Prostate gland (tissue), 2 donors: ENCODE results near the gene SLC22A1. TPM values are rescaled to one million over a fixed set of nuclear protein-coding genes. Genes with fewer than 3 reads are reported as not detected.
"Not testable (repeated sequence)": the region's sequence is repeated elsewhere in the genome, so short reads cannot be mapped to it uniquely, and the experiment has no call there.

Experiments
- DNase-seq: peaks from one replicate; pipeline ENCODE4 v3.0.0-alpha.2; 2019; ENCODE audit warnings: low spot score
- H3K27ac ChIP-seq, 2 donors: fragments of 200-600 bp; sonication (generic); 2 replicates each; pipeline ENCODE4 v1.5.1; 2017 to 2019
- H3K27me3 ChIP-seq: fragments of 200-600 bp; sonication (generic); replicated peaks from 2 replicates; pipeline ENCODE4 v1.5.1; 2019; ENCODE audit not compliant: insufficient read depth
- H3K36me3 ChIP-seq, 2 donors: fragments of 200-600 bp; sonication (generic); 1 replicate in 1 of 2; 2 replicates in 1 of 2; pipeline versions ENCODE4 v1.5.1 to v1.8.1; 2017 to 2019
- H3K4me1 ChIP-seq: fragments of 200-600 bp; sonication (generic); replicated peaks from 2 replicates; pipeline ENCODE4 v1.5.1; 2019
- H3K4me3 ChIP-seq, 2 donors: fragments of 200-600 bp; sonication (generic); 2 replicates each; pipeline ENCODE4 v1.5.1; 2017 to 2019
- H3K9me3 ChIP-seq: fragments of 200-600 bp; sonication (generic); 2 replicates; pipeline ENCODE4 v1.5.1; 2017
- POLR2A ChIP-seq: fragments of 450-650 bp; IDR thresholded peaks from one replicate; pipeline ENCODE4 v1.6.1; 2016; ENCODE audit warnings: antibody characterized with exemption, mild to moderate bottlenecking
- POLR2AphosphoS5 ChIP-seq: sonication (generic); formaldehyde crosslinking; IDR thresholded peaks from one replicate; pipeline ENCODE4 v1.6.1; 2017; ENCODE audit warnings: antibody characterized with exemption
- WGBS: methylation state at CpG from one replicate; pipeline ENCODE4 v1.1.5; 2018; 5-methylcytosine and 5-hydroxymethylcytosine counted together
- intact Hi-C: fragments of 100-400 bp; cut with DNase I; formaldehyde crosslinking; loops from one replicate; pipeline ENCODE4 v1.14.2; 2022
- total RNA-seq, 2 donors: library from RNA; depleted of rRNA; stranded (reverse); fragments of >200 nt; gene quantifications; one replicate each; pipeline ENCODE4 v1.1.0, GENCODE V29; 2016
- TF ChIP-seq, protein P1 (sequence below), 4 experiments: fragments of 200-600 bp in 2 of 4; fragments of 450-650 bp in 2 of 4; sonication (generic) in 2 of 4; IDR thresholded peaks; 1 replicate in 3 of 4; 2 replicates in 1 of 4; pipeline ENCODE4 v1.5.1; 2016 to 2019; ENCODE audit warnings: antibody characterized with exemption in 4 of 4, mild to moderate bottlenecking in 2 of 4, moderate library complexity in 2 of 4

The SLC22A1 gene
- total RNA-seq, 2 donors from 2014 or later: 0.80 to 4.4 TPM

DNA sequence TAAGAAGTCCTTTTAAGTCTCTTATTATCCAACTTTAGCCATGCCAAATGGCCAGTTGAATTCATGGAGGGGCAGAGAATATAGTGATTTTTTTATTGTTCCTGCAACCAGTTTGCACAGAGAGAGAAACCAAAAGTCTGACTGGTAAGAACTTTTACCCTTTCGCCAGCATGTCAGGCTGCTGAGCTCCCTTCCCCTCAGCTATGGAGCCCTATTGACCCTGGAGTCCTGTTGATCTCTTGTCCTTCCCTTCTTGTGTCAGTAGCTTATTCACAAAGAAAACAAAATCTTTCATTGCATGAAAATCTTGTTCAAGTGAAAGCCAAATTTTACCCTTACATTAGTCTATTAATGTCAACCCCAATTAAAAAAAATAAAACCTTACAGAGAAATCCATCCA is 1.5 kb upstream of the SLC22A1 start:
- Histone ChIP-seq H3K4me1 (no peaks in the 10 kb centered on the region), H3K9me3 (no peaks in the 10 kb centered on the region), H3K27me3 (no peaks in the 10 kb centered on the region), H3K36me3 (no peaks in the 10 kb centered on the region), H3K27ac (no peak overlapping the region), H3K4me3 (no peak overlapping the region)
- 97% methylated on average over 1 of the region's 1 CpG for WGBS
- intact Hi-C loops: no loop called here
- TF ChIP-seq POLR2A (no peak), POLR2AphosphoS5 (no peak)
- TF ChIP-seq, protein P1, sequence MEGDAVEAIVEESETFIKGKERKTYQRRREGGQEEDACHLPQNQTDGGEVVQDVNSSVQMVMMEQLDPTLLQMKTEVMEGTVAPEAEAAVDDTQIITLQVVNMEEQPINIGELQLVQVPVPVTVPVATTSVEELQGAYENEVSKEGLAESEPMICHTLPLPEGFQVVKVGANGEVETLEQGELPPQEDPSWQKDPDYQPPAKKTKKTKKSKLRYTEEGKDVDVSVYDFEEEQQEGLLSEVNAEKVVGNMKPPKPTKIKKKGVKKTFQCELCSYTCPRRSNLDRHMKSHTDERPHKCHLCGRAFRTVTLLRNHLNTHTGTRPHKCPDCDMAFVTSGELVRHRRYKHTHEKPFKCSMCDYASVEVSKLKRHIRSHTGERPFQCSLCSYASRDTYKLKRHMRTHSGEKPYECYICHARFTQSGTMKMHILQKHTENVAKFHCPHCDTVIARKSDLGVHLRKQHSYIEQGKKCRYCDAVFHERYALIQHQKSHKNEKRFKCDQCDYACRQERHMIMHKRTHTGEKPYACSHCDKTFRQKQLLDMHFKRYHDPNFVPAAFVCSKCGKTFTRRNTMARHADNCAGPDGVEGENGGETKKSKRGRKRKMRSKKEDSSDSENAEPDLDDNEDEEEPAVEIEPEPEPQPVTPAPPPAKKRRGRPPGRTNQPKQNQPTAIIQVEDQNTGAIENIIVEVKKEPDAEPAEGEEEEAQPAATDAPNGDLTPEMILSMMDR (IDR thresholded peaks at IDR 0.05): no peak
- DNase-seq: no peak

DNA sequence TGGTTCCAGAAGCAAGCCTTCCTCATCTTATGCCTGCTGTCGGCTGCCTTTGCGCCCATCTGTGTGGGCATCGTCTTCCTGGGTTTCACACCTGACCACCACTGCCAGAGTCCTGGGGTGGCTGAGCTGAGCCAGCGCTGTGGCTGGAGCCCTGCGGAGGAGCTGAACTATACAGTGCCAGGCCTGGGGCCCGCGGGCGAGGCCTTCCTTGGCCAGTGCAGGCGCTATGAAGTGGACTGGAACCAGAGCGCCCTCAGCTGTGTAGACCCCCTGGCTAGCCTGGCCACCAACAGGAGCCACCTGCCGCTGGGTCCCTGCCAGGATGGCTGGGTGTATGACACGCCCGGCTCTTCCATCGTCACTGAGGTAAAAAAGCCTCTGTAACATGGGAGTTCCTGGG is 366 bp downstream of the SLC22A1 start:
- Histone ChIP-seq H3K36me3 (no peaks in the 10 kb centered on the region), H3K4me3 (no peak overlapping the region), H3K4me1 (no peaks in the 10 kb centered on the region), H3K27ac (no peak overlapping the region), H3K27me3 (no peaks in the 10 kb centered on the region), H3K9me3 (no peaks in the 10 kb centered on the region)
- no peak for DNase-seq
- intact Hi-C loops: no loop called here
- TF ChIP-seq, protein P1 (IDR thresholded peaks at IDR 0.05): no peak
- no peak for TF ChIP-seq POLR2A
- no peak for TF ChIP-seq POLR2AphosphoS5
- 97% methylated on average over 14 of the region's 14 CpGs for WGBS

DNA sequence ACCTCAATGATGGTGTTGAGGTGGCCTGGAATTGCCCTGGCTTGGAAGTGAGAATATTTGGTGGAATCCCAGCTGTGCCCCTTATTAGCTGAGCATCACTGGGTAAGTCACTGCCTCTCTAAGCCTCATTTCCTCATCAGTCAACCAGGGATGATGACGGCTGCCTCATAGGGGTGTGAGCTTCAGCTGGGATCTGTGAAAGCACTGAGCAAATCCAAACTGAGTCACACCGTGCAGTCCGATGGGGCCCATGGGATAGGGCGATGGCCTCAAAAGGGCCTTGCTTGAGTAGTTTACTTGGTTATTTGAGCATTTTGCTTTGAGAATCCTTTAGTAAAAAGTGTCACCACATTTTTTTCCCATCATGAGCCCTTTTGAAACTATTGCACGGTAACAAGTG is 1.1 kb downstream of the SLC22A1 start:
- H3K4me3 ChIP-seq: no peak overlapping the region
- no peaks in the 10 kb centered on the region for H3K36me3 ChIP-seq
- no peaks in the 10 kb centered on the region for H3K27me3 ChIP-seq
- no peak overlapping the region for H3K27ac ChIP-seq
- WGBS: 95% methylated on average over 5 of the region's 5 CpGs
- H3K4me1 ChIP-seq: no peaks in the 10 kb centered on the region
- intact Hi-C loops: no loop called here
- no peak for DNase-seq
- TF ChIP-seq, protein P1 (IDR thresholded peaks at IDR 0.05): no peak
- TF ChIP-seq POLR2AphosphoS5 (no peak), POLR2A (no peak)
- no peaks in the 10 kb centered on the region for H3K9me3 ChIP-seq

DNA sequence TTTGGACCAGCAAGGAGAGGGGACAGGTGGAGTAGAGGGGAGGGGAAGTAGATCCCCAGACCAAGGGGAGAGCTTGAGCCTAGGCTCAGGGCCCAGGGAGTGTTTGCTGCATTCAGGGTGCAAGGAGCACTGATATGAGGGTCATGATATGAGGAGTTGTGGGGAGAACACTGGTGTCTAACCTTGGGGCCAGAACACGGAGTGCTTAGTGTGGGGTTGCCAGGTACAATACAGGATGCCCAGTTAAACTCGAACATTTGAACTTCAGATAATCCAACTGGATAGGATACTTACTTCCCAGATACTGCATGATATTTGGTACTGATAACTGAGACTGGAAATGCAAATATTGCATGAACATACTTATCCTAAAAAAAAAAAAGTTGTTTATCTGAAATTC is 2.4 kb downstream of the SLC22A1 start:
- no peak for DNase-seq

DNA sequence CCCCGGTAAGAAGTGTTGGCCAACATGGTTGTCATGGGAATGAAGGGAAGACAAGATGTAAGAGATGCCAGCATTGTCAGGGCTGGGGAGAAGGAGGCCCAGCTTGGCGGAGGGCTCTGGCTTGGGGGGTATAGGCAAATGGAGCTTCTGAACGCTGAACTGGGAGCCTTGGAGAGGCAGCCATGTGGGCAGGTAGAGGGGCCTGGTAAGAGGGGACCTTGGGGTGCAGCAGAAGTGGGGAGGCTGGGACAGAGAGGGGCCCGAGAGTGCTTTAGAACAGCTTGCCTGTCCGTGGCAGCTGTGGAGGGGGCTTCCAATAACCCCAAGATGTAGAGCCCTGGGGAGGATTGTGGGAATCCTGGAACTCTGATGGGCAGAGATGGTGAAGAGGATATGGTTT is 3.0 kb downstream of the SLC22A1 start:
- intact Hi-C loops: no loop called here
- H3K4me1 ChIP-seq: no peaks in the 10 kb centered on the region
- H3K36me3 ChIP-seq: no peaks in the 10 kb centered on the region
- no peak for DNase-seq
- no peak overlapping the region for H3K27ac ChIP-seq
- no peak overlapping the region for H3K4me3 ChIP-seq
- no peaks in the 10 kb centered on the region for H3K27me3 ChIP-seq
- H3K9me3 ChIP-seq: no peaks in the 10 kb centered on the region
- TF ChIP-seq POLR2A (no peak), POLR2AphosphoS5 (no peak)
- 95% methylated on average over 5 of the region's 5 CpGs for WGBS

More for the DNA sequence above, 2.4 kb downstream of the SLC22A1 start:
- H3K27me3 ChIP-seq: no peaks in the 10 kb centered on the region
- WGBS: 88% methylated on average over 2 of the region's 2 CpGs
- no peak overlapping the region for H3K27ac ChIP-seq
- no peaks in the 10 kb centered on the region for H3K4me1 ChIP-seq
- intact Hi-C loops: no loop called here
- H3K4me3 ChIP-seq: no peak overlapping the region
- no peaks in the 10 kb centered on the region for H3K9me3 ChIP-seq
- TF ChIP-seq, protein P1 (IDR thresholded peaks at IDR 0.05): no peak
- no peak for TF ChIP-seq POLR2A
- TF ChIP-seq POLR2AphosphoS5: no peak
- H3K36me3 ChIP-seq: no peaks in the 10 kb centered on the region

DNA sequence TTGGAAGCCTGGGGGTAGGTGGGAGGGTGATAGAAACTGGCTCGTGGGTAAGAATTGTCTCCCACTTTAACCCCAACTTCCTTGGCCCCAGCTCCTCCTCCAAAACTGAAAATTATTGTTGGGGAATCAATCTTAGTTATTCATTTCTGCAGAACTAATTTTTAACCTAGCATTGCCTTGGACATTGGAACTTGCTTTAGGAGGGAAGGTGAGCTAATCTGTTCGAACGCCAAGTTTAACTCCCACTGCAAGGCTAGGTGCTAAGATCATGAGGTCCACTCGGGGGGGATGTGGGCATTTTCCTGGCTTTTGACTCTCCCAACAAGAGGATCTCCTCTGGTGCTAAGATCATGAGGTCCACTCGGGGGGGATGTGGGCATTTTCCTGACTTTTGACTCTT is 3.5 kb downstream of the SLC22A1 start:
- H3K4me1 ChIP-seq, H3K9me3 ChIP-seq, H3K27ac ChIP-seq, H3K4me3 ChIP-seq, H3K36me3 ChIP-seq, intact Hi-C loops, DNase-seq, H3K27me3 ChIP-seq: not testable (repeated sequence)
- WGBS: 97% methylated on average over 5 of the region's 5 CpGs
